Ascending aorta (tissue), 2 donors: Measurements from ENCODE around the gene SAMM50. TPM values are rescaled to one million over a fixed set of nuclear protein-coding genes. Genes with fewer than 3 reads are reported as not detected.

Source experiments
- DNase-seq, 2 donors: peaks; one replicate each; pipeline ENCODE4 v3.0.0-alpha.2; 2019; ENCODE audit warnings: low spot score in 2 of 2
- H3K27ac ChIP-seq, 2 donors: fragments of 200-600 bp; sonication (generic); one replicate each; pipeline ENCODE4 v1.5.1; 2016 to 2017; ENCODE audit warnings: mild to moderate bottlenecking in 1 of 2
- H3K27me3 ChIP-seq: fragments of 200-600 bp; sonication (generic); one replicate; pipeline ENCODE4 v1.5.1; 2017
- H3K36me3 ChIP-seq, 2 donors: fragments of 200-600 bp; sonication (generic); one replicate each; pipeline ENCODE4 v1.5.1; 2016
- H3K4me1 ChIP-seq, 2 donors: fragments of 200-600 bp; sonication (generic); one replicate each; pipeline ENCODE4 v1.5.1; 2016 to 2017; ENCODE audit warnings: mild to moderate bottlenecking in 1 of 2
- H3K4me3 ChIP-seq, 2 donors: fragments of 200-600 bp; sonication (generic); one replicate each; pipeline ENCODE4 v1.5.1; 2016 to 2017; ENCODE audit warnings: mild to moderate bottlenecking in 1 of 2
- H3K9me3 ChIP-seq, 2 donors: fragments of 200-600 bp; sonication (generic); one replicate each; pipeline ENCODE4 v1.5.1; 2016
- intact Hi-C: fragments of 100-400 bp; cut with DNase I; formaldehyde crosslinking; loops from one replicate; pipeline ENCODE4 v1.15.1; 2023
- total RNA-seq: library from RNA; depleted of rRNA; stranded (reverse); fragments of >200 nt; gene quantifications from one replicate; pipeline ENCODE4 v1.1.0, GENCODE V29; 2016
- TF ChIP-seq, protein P1 (sequence below), 3 experiments: fragments of 200-600 bp in 2 of 3; fragments of 450-650 bp in 1 of 3; sonication (generic) in 2 of 3; IDR thresholded peaks; one replicate each; pipeline ENCODE4 v1.5.1; 2016 to 2019; ENCODE audit warnings: antibody characterized with exemption in 3 of 3, mild to moderate bottlenecking in 1 of 3, moderate library complexity in 1 of 3

The SAMM50 gene
- total RNA-seq, 1 donor from 2014 or later, result 23.6 TPM

- no peaks in the 10 kb centered on the region for H3K9me3 ChIP-seq
- intact Hi-C loops, result no loop called here
- H3K4me3 ChIP-seq, result no peak overlapping the region
- no peak for DNase-seq
- TF ChIP-seq, protein P1, sequence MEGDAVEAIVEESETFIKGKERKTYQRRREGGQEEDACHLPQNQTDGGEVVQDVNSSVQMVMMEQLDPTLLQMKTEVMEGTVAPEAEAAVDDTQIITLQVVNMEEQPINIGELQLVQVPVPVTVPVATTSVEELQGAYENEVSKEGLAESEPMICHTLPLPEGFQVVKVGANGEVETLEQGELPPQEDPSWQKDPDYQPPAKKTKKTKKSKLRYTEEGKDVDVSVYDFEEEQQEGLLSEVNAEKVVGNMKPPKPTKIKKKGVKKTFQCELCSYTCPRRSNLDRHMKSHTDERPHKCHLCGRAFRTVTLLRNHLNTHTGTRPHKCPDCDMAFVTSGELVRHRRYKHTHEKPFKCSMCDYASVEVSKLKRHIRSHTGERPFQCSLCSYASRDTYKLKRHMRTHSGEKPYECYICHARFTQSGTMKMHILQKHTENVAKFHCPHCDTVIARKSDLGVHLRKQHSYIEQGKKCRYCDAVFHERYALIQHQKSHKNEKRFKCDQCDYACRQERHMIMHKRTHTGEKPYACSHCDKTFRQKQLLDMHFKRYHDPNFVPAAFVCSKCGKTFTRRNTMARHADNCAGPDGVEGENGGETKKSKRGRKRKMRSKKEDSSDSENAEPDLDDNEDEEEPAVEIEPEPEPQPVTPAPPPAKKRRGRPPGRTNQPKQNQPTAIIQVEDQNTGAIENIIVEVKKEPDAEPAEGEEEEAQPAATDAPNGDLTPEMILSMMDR (IDR thresholded peaks at IDR 0.05), result no peak
- no peaks in the 10 kb centered on the region for H3K27me3 ChIP-seq
- peaks cover 59 to 77% of the 10 kb centered on the region in 2 donors for H3K36me3 ChIP-seq
- no peak overlapping the region for H3K27ac ChIP-seq
- H3K4me1 ChIP-seq, result no peaks in the 10 kb centered on the region
Observed at GRCh38 chr22:43974028-43974545, 18.8 kb downstream of the SAMM50 start.

DNA sequence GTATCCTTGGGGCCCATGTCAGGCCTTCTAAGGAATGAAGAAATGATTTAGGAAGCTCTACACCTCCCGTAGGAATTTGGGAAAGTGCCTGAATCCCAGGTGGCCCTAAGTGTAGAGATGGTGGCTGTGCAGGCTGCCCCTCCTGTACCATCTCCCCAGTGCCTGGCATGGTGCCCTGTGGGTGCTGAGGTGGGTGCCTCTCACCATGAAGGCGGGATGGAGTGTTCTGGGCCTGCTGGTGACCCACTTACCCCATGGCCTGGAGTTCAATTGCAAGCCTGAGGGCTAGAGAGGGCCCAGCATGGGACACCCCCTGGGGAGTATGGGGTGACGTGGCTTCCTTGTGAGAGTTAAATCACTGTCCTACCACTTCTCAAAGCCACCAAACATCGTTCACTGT is 19.8 kb downstream of the SAMM50 start:
- H3K36me3 ChIP-seq, result peaks cover 68 to 81% of the 10 kb centered on the region in 2 donors
- no peak for DNase-seq

DNA sequence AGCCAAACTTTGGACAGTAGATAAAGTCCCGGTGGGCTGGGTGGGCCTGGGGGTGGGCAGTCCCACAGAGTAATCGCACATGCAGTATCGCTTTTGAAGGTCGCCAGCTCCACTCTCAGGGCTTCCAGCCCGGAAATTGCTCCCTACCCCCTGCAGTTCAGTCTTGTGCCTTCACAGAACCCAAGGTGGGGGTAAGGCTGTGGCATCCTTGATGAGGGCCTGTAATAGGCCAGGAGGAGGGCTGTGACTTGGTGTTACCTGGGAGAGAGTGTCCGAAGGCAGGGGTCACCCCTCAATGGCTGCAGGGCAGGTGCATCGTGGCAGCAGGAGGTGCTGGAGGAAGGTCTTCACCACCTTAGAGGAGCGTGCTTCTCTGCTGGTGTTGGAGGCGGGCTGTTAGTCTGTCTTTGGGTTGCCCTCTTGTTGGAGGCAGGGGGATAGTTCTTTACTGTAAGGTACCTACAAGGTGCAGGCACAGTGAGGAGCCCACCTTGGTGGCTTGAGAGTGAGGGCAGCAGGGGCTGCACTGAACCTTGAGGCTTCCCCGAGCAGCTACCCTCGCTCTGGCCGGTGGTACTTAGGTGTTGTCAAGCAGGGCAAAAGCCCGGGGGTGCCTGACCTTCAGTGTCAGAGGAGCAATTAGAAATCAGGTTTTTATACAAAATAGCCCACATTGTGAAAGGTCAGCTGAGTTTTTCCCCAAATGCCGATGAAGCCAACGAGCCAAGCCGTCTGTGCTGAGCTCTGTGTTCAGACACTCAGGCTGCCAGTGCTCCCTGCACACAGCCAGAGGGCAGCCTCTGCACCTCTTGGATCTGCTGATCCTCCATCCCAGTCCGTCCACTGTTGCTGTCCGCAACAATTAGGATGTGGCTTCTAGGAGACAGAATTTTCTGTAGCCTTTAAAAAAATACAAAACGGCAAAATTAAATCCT is 21.9 kb downstream of the SAMM50 start:
- no peak for DNase-seq
- H3K9me3 ChIP-seq, result no peaks in the 10 kb centered on the region
- intact Hi-C loops, result no loop called here
- no peak overlapping the region for H3K4me3 ChIP-seq
- peaks cover 73 to 95% of the 10 kb centered on the region in 2 donors for H3K36me3 ChIP-seq
- H3K27ac ChIP-seq, result no peak overlapping the region
- no peaks in the 10 kb centered on the region for H3K27me3 ChIP-seq
- TF ChIP-seq, protein P1 (IDR thresholded peaks at IDR 0.05), result no peak
- H3K4me1 ChIP-seq, result no peaks in the 10 kb centered on the region

More for the DNA sequence above, 19.8 kb downstream of the SAMM50 start:
- TF ChIP-seq, protein P1 (IDR thresholded peaks at IDR 0.05), result no peak
- Histone ChIP-seq H3K9me3 (no peaks in the 10 kb centered on the region), H3K4me1 (no peaks in the 10 kb centered on the region), H3K27me3 (no peaks in the 10 kb centered on the region), H3K4me3 (no peak overlapping the region), H3K27ac (no peak overlapping the region)
- intact Hi-C loops, result no loop called here

- TF ChIP-seq, protein P1 (IDR thresholded peaks at IDR 0.05), result no peak
- H3K36me3 ChIP-seq, result peaks cover 66 to 87% of the 10 kb centered on the region in 2 donors
- DNase-seq, result no peak
Observed at GRCh38 chr22:43978558-43978957, 23.3 kb downstream of the SAMM50 start.

DNA sequence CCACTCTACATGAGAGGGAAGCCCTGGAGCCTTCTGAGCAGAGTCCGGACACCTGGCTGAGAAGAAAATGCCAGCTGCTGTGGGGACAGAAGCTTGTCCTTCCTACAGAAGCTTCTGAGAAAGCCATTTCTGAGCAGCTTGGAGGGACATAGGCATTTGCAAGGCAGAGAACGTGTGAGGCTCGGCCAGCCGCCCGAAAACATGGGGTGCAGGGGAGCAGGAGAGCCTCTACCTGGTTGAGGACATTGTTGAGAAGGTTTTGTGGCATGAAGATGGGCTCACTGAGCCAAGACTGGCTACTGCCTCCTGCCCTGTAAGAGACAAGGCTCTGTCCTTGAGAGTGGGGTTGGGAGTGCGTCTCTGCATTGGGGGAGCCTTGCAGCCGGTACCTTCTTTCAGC is 25.3 kb downstream of the SAMM50 start:
- Histone ChIP-seq H3K4me1 (no peaks in the 10 kb centered on the region), H3K27me3 (no peaks in the 10 kb centered on the region), H3K9me3 (no peaks in the 10 kb centered on the region), H3K36me3 (peaks cover 65 to 87% of the 10 kb centered on the region in 2 donors), H3K27ac (no peak overlapping the region), H3K4me3 (no peak overlapping the region)
- DNase-seq, result no peak
- intact Hi-C loops, result no loop called here
- TF ChIP-seq, protein P1 (IDR thresholded peaks at IDR 0.05), result no peak

More at GRCh38 chr22:43978558-43978957, 23.3 kb downstream of the SAMM50 start:
- Histone ChIP-seq H3K4me1 (no peaks in the 10 kb centered on the region), H3K27ac (no peak overlapping the region), H3K27me3 (no peaks in the 10 kb centered on the region), H3K4me3 (no peak overlapping the region), H3K9me3 (no peaks in the 10 kb centered on the region)
- intact Hi-C loops, result no loop called here
